GM18868 (cell line): ENCODE results near the gene TMEM117.
A peak's percentile ranks its signal among the peaks of the same experiment; 100 is the strongest.
"Not testable (repeated sequence)": the region's sequence is repeated elsewhere in the genome, so short reads cannot be mapped to it uniquely, and the experiment has no call there.

Experiments
- ATAC-seq: cut with Tn5 transposase; IDR thresholded peaks from one replicate; pipeline ENCODE4 v1.9.1; 2021; ENCODE audit warnings: mild to moderate bottlenecking, moderate library complexity; ENCODE audit not compliant: unreplicated experiment

Gene TMEM117

DNA sequence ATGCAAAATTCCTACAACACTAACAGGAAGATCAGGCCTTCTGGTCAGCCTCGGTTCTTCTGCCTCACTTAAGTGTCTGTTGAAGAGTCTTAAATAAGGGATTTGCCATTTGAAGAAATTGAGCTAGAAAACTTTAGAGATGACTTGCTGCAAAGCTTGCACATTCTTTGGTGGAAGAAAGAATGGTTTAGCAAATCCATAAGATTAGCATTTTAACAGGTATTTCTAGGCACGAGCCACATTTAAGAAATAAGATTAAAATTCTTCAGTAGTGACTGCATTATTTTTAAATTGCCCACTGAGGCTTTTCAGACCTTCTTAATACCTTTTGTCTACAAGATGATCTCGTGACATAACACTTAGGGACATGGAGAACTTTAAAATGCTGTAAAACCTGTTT is 327.1 kb downstream of the TMEM117 start:
- no peak for ATAC-seq

DNA sequence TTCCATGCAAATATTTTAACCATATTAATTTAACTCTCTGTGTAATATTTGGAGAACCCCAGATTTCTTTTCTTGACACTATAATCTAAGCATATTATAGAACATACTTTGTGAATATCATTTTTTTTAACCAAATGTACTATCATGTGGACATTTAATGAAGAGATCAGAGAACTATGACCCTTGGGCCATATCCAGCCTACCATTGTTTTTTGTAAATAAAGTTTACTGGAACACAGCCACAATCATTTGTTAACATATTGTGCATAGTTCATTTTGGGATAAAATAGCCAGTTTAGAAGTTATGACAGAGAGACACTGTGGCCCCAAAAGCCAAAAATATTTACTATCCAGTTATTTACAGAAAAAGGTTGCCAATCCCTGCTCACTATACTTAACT is 338.2 kb downstream of the TMEM117 start:
- ATAC-seq: no peak

DNA sequence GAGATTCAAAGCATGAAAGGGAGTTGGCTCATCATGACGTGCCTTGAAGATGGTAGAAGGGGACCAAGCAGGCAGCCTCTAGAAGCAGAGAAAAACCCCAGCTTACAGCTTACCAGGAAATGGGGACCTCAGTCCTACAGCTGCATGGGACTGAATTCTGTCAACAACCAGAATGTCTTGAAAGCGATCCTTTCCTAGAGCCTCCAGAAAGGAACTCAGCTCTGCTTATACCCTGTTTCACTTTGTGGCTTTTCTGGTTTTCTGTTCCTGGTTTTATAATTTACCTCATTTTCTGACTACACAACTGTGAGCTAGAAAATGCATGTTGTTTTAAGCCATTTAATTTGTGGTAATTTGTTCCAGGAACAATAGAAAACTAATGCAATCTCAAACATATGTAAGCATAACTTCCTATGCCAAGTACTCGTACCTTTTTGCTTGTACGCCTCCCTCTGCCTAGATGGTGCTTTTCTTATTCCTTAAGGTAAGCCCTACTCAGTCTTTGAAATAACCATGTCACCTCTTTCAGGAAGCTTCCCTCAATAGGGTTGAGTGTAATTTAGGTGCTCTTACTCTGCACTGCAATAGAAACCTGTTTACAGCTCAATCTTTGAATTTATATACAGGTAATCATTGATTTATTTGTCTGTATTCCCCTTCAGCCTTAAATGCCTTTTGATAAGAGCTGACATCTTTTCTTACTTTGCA is 348.8 kb downstream of the TMEM117 start:
- peak; percentile 87 for ATAC-seq

DNA sequence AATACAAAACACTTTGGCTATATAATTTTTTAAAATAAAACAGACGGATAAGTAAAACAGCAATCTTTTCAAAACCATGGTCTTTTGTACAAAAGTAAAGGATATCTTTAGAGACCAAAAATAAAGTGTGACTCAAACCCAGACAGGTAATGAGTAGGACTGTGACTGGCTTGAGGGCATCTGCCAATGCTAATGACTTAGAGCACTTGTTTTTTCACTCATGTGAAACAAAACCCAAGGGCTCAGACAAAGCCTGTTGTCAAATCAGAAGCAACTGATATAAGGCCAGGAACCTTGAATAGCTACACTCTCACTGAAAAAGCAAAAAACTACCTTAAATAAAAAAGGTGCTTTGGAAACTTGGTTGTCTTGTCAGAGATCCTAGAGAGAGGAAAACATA is 357.4 kb downstream of the TMEM117 start:
- peak; percentile 100 for ATAC-seq

DNA sequence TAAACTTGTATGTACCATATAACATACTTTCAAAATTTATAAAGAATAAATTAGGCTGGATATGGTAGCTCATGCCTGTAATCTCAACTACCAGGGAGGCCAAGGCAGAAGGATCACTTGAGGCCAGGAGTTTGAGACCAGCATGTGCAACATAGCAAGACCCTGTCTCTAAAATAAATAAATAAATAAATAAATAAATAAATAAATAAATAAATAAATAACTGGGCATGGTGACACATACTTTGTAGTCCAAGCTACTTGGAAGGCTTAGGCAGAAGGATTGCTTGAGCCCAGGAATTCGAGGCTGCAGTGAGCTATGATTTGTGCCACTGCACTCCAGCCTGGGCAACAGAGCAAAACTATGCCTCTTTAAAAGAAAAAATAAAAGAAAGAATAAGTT is 359.8 kb downstream of the TMEM117 start:
- not testable (repeated sequence) for ATAC-seq

DNA sequence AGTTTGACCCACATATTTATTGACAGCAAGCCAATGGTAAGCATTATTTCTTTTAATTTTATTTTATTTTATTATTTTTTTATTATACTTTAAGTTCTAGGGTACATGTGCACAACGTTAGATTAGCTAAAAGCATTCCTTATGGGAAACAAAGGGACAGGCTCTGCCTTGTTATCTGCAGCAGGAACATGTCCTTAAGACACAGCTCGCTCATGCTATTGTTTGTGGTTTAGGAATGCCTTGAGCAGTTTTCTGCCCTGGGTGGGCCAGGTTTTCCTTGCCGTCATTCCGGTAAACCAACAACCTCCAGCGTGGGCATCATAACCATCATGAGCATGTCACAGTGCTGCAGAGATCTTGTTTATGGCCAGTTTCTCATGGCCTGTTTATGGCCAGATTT is 370.2 kb downstream of the TMEM117 start:
- ATAC-seq: no peak

DNA sequence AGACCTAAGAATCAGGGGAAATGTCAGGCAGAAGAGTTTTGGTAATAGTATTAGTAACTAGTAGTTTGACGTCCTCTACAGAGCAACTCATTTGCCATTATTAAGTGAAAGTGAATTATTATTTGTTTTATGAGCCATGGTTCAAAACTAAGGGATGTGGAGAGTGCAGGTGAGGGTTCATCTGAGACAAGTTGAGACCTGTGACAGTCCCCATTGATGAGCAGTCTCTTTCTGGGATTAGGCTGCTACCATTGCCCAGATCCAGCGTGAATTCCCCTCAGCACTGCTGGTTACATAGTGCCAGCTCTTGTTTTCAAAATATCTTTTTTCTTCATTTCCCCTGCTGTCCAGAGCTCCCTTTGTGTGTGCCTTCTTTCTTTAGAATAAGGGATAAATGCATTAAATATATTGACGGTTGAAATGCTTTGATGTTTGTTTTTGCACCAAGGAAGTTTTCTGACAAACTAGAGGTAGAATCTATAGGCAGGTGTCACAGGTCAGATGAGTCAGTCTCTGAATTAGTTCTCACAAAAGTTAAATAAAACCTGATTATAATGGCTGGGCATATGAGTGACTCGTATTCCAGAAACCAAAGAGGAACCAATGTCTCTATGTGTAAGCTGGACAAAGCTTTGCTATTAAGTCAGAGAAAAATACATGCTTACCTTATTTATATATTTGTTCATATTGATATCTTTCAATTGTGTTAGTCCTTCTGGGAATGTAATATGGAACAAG is 381.4 kb downstream of the TMEM117 start:
- no peak for ATAC-seq

DNA sequence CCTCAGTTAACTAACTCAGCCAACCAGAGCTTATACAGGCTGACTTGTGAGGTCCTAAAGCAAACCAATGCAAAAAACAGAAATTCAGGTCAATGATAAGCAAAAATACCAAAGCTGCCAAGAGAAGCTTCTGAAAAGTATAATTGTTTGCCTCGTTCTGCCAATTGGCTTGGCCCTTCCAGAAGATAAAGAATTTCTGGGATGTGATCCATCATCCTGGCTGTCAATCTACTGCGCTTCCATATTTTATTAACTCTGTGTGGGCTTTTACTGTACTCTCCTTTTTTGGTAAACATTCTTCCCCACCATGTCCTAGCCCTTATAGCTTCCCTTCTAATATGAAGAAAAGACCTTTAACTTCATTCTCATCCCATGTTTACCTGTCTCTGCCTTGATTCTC is 387.9 kb downstream of the TMEM117 start:
- no peak for ATAC-seq

DNA sequence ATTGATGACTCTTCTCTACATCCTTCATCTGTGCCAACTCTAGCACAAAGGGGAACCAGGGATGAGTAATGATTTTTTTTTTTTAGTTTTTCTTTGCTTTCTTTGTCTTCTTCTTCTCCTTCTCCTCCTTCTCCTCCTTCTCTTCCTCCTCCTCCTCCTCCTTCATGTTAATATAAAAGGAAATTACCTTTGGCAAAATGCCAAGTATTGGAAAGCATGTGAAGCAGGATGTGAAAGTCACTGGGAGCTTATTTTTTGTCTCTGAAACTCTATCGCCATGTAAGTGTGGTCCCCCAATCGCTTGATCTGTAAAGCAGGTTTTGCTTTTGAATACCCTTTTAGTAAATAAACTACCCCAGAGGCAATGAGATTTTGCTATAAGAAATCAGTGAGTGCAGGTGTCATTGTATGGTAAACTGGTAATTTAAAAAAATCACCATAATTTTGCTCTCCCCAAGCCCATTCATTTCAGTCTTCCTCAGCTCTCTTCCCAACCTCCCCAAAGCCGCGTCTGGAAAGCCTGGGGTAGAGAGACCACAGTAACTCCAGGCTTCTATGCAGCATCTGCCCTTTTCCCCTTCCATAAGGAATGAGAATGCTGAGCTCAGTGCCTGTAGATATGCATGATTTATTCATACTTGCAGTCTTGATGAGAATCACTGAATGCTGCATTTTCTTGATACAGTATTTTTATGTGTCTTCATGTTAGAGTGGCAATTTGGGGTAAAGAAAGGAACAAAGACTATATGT is 388.7 kb downstream of the TMEM117 start:
- no peak for ATAC-seq

DNA sequence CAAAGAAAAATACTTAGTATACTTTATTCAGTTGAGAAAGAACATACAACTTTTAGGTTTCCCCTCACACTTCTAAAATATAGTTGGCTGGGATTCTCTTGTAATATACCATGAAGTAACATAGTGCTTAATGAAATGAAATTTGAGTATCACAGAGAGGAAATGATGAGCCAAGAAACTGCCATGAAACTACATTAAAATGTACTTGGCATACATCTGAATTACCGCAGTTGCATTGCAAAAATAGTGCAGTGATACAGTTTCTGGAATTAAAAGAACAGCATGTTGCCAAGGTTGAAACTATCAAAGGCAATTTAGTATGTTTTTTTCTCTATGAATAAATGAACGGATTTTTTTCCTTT is 389.2 kb downstream of the TMEM117 start:
- no peak for ATAC-seq

DNA sequence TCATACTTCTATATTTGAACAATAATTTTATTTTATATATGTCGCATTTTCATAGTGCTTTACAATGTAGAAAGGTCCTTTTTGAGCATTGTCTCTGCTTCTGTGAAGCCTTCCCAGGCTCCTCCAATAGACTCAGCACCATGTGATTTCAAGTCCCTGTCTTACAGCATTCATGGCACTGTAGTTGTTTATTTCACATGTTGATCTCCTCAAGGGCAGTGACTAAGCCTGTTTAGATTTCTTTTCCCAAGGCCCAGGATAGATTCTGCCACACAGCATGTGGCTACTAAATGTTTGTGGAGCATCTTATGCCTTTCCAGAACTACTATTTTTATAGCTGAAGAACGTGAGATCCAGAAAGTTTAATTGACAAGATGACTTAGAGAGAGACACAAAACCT is 391.7 kb downstream of the TMEM117 start:
- no peak for ATAC-seq

DNA sequence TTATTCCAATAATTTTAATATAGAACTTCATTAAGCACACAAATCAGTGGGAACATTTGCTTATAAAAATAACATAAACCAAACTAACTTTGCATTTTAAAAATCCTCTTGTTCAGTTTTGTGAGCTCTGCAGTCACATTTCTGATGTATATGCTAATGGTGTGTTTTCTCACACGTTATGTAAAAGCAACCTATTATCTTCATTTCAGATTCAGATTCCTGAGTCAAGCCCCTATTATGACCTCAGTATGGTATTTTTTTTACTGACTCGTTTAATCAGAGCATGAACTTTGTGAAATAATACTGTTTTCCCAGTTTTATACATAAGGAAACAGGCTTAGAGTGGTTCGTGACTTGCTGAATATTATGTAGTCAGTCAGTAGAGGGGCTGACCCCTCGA is 394.0 kb downstream of the TMEM117 start:
- no peak for ATAC-seq

DNA sequence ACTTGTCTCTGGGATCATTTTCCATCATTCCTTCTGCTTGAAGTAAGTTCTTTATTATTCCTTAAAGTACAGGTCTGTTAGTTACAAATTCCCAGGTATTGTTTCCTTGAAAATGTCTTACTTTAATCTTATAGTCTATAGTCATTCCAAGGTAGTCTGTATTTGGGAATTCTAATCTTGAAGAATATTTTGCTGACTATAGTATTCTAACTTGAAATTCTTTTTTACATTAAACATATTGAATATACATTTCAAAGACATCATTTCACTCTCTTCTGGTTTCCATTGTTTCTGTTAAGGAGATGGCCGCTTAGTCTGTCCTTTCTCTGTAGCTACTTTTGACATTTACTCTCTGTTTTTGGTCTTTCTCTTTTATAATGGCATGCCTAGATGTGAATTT is 399.8 kb downstream of the TMEM117 start:
- no peak for ATAC-seq

DNA sequence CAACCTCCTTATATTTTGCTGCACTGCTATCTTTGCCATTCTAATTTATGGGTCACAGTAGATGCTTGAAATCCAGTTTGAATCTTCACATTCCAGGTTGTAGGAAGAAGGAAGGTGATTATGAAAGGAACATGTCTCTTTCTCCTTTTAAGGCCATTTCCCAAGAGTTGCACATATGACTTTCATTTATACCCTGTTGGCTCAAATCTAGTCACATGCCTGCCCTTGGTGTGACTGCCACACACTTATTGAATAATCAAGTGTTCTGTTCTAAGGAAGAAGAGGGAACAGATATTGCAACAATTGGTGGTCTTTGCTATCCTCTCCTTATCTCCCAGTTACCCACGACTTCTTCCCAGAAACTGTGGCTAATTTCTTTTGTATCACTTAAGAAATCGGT is 404.3 kb downstream of the TMEM117 start:
- no peak for ATAC-seq

DNA sequence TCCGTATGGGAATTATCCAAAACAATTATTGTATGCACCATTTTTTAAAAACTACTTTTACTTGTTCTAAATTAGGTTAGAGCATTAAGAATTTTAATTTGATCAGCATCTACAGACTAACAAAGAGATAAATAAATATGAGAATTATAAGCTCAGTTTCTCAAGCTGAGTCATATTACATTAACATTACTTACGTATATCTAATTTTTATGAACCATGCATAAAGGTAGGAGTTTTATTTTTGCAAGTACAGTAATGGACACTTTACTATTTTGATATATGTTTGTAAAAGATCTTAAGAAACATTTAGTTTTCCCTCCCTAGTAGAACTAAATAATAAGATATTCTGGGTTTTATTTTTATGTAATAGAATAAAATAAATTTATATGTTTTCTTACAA is 410.1 kb downstream of the TMEM117 start:
- no peak for ATAC-seq

DNA sequence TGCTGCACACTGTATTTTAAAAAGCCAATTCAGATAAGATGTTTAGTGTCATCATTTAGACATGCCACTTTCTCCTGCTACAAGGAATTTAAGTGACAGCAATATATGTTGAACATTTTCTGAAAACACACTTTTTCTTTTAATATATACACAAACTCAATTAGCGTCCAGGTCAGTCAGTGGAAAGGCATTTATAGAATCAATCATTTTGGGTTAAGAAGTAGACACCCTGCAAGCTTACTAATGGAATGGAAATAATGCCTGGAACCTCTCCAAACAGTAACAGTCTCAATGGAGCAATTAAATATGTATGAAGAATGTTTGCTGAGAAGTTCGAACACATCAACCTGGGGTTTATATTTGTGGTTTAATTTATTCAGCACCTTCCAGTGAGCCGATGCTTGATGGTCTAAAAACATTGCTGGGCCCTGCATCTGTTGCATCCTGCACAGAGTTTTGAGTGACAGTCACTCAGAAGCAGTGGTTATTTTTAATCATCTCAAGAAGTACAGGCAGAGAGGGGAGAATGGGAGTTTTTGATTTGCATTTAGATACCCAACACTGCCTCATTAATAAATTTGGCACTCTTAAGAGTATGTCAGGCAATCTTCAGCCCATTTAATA is 410.7 kb downstream of the TMEM117 start:
- no peak for ATAC-seq

DNA sequence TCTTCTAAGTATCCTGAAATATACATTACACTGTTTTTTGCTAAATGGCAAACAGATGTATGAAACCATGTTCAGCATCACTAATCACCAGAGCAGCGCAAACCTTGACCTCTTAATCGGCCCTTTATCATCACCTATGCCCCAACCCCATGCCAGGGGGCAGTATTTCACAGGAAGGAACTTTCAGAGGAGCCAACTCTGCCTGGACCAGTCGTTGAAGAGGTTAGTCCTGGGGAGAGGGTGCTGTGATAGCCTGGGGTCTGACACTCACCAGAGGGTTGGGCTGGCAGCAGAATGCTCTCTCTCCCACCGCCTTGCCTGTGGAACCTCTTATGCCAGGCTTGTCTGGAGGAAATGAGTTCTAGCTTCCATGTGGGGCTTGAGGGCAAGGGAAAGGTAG is 411.7 kb downstream of the TMEM117 start:
- no peak for ATAC-seq

DNA sequence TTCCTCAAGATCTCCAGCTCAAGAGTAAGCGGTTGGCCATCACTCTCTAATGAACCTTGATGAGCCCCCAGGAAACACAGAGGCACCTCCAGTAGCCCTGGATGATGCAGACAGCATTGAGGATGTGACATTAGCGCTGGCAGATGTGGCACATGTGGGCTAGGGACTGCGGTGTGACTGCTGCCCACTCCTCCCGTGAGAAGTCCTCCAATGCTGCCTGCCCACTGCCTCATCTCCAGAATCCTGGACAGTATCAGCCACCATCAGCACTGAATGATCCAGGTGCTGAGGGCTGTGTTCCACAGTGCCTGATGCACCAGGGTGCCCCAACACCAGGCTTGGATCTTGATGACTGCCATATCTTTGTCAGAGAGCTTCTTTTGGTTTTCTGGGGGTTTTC is 412.6 kb downstream of the TMEM117 start:
- no peak for ATAC-seq

DNA sequence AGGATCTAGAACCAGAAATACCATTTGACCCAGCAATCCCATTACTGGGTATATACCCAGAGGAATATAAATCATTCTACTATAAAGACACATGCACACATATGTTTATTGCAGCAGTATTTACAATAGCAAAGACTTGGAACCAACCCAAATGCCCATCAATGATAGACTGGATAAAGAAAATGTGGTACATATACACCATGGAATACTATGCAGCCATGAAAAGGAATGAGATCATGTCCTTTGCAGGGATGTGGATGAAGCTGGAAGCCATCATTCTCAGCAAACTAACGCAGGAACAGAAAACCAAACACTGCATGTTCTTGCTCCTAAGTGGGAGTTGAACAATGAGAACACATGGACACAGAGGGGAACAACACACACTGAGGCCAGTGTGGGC is 414.6 kb downstream of the TMEM117 start:
- ATAC-seq: not testable (repeated sequence)

DNA sequence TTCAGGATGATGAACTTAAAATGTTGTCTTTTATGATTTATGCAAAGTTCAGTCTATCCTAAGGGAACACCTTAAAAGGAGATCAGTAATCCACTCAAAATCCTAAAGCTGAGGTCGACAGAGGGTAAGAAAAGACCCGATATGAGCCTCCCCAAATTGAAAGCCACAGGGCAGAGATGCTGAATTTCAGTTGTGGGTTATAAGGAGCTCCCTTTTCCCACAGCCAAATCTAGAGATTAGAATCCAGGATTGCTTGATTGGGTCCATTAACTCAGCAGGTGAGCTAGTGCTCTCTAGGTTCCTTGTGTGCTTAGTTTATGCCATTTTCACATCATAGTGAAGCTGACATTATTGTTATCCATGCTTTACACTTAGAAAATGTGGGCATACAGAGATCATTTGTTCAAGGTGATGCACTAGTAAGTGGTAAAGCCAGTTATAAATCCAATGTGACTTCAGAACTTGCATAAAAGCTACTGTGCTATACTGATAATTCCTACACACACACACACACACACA is 417.5 kb downstream of the TMEM117 start:
- ATAC-seq: no peak

DNA sequence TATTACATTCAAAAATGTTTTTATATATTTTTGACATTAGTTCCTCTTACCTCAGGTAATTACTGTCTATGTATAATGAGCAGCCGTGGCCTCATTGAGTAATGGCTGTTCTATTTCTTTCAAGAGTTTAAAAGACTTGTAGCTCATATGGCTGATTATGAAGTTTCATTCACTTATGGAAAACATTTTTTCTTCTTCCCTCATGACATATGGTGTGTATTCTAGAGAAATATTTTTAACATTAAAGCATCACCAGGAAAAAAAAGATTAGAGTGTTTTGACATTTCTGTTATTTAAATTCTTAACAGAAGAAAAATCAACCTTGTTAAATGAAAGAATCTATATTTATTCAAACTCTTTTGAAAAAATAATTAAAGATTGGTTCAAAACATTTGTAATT is 422.4 kb downstream of the TMEM117 start:
- no peak for ATAC-seq
